ENCODE measurements around the gene ZNF124. TPM values are rescaled to one million over a fixed set of nuclear protein-coding genes. Genes with fewer than 3 reads are reported as not detected.
"Not testable (repeated sequence)": the region's sequence is repeated elsewhere in the genome, so short reads cannot be mapped to it uniquely, and the experiment has no call there.

The ZNF124 gene
- total RNA-seq, 1 experiment from 2014 or later, result 18.8 TPM

DNA sequence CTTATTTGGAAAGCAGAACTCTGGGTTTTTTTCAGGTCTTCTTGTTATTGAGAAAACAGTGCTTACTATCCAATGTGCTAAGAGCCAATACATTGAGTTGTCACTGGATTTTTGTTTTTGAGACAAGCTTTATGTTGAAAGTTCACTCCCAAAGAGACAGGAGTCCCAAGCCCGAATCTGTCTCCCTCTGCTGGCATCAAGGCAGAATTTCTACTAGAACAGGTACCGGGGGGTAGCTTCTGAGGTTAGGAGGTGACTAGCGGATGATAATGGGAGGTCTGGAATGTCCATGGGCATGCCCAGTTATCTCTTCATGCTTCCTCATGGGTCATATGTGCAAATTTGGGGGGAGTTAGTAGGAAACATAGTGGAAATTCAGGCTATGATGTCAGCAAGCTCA, 25.1 kb downstream of the ZNF124 start:
- Mint-ChIP-seq H3K36me3 (ENCODE audit: insufficient read depth, unreplicated experiment) (peaks cover 37% of the 10 kb centered on the region), H3K27ac (ENCODE audit: low read depth, unreplicated experiment) (no peak overlapping the region), H3K4me3 (ENCODE audit: unreplicated experiment) (no peak overlapping the region), H3K27me3 (ENCODE audit: insufficient read depth, unreplicated experiment) (no peaks in the 10 kb centered on the region), H3K4me1 (ENCODE audit: insufficient read depth, unreplicated experiment) (no peaks in the 10 kb centered on the region), H3K9me3 (ENCODE audit: unreplicated experiment) (peaks cover 56% of the 10 kb centered on the region)
- ChIA-PET CTCF (interaction anchor here (0.6 to 1.3 kb wide), 7 partner anchors 11 to 239 kb away, joined by 3 to 6 read pairs (median 5); no protein-coding TSS in a partner anchor), POLR2A (interaction anchor here (0.8 to 1.1 kb wide), 4 partner anchors 9 to 18 kb away, joined by 3 to 4 read pairs (median 3); no protein-coding TSS in a partner anchor)
- peak; percentile 27 for TF ChIP-seq CTCF (IDR thresholded peaks at IDR 0.05; ENCODE audit: unreplicated experiment)
- no peak for DNase-seq (ENCODE audit: unreplicated experiment)
- intact Hi-C loops (cut with micrococcal nuclease), result no loop called here
- BruUV-seq (replicated peaks), result no TSS peak

DNA sequence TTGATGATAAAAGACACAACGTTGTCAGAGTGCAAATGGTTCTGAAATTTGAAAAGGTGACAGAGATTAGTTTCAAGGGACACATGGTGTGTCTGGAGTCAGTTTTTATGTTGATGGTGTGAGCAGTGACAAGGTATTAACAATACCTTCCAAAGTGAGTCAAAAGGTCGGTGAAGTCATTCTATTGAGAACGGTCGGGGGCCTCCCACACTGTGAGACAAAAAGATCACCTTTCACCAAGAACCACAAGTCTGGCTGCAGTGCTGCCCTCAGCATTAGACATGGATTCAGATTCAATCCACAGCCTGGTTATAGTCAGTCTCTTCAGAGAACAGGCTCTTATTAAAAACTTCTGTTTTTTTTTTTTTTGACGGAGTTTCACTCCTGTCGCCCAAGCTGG, 26.5 kb downstream of the ZNF124 start:
- no peak overlapping the region for H3K27ac Mint-ChIP-seq (ENCODE audit: low read depth, unreplicated experiment)
- H3K4me1 Mint-ChIP-seq (ENCODE audit: insufficient read depth, unreplicated experiment), result no peaks in the 10 kb centered on the region
- BruUV-seq (replicated peaks), result no TSS peak

GRCh38 chr1:247139557-247139956, 32.3 kb downstream of the ZNF124 start:
- POLR2A ChIA-PET; CTCF ChIA-PET; H3K4me3 Mint-ChIP-seq (ENCODE audit: unreplicated experiment); H3K4me1 Mint-ChIP-seq (ENCODE audit: insufficient read depth, unreplicated experiment); DNase-seq (ENCODE audit: unreplicated experiment); intact Hi-C loops (cut with micrococcal nuclease); BruUV-seq (replicated peaks); H3K27me3 Mint-ChIP-seq (ENCODE audit: insufficient read depth, unreplicated experiment); H3K36me3 Mint-ChIP-seq (ENCODE audit: insufficient read depth, unreplicated experiment); H3K27ac Mint-ChIP-seq (ENCODE audit: low read depth, unreplicated experiment): not testable (repeated sequence)
- H3K9me3 Mint-ChIP-seq (ENCODE audit: unreplicated experiment), result peaks cover 73% of the 10 kb centered on the region

More for the DNA sequence above, 26.5 kb downstream of the ZNF124 start:
- Mint-ChIP-seq H3K4me3 (ENCODE audit: unreplicated experiment) (no peak overlapping the region), H3K9me3 (ENCODE audit: unreplicated experiment) (peaks cover 53% of the 10 kb centered on the region), H3K36me3 (ENCODE audit: insufficient read depth, unreplicated experiment) (peaks cover 28% of the 10 kb centered on the region), H3K27me3 (ENCODE audit: insufficient read depth, unreplicated experiment) (no peaks in the 10 kb centered on the region)
- ChIA-PET POLR2A (no interaction called here), CTCF (interaction anchor here (0.5 to 1.3 kb wide), 4 partner anchors 16 to 65 kb away, joined by 3 to 5 read pairs (median 4); no protein-coding TSS in a partner anchor)
- no peak for DNase-seq (ENCODE audit: unreplicated experiment)
- no peak for TF ChIP-seq CTCF (IDR thresholded peaks at IDR 0.05; ENCODE audit: unreplicated experiment)
- intact Hi-C loops (cut with micrococcal nuclease), result no loop called here

DNA sequence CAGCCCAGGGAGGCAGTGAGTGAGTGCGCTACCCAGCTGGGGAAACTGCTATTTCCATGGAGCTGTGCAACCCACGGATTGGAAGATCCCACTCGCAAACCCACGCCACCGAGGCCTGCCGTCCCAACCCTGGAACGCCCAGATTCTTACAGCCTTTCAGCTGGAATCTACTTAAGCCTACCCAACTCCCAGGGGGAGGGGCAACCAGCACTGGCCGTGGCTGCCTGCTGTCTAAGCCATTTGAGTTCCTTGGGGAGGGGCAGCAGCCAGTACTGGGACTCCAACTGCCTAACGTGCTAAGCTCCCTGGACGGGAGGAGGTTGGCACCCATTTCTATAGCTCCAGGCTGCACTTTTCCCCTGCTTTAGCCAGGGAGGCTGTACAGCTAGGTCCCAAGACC, 40.6 kb downstream of the ZNF124 start:
- no peak for TF ChIP-seq CTCF (IDR thresholded peaks at IDR 0.05; ENCODE audit: unreplicated experiment)
- ChIA-PET POLR2A (no interaction called here), CTCF (no interaction called here)
- Mint-ChIP-seq H3K4me3 (ENCODE audit: unreplicated experiment) (no peak overlapping the region), H3K27ac (ENCODE audit: low read depth, unreplicated experiment) (no peak overlapping the region), H3K27me3 (ENCODE audit: insufficient read depth, unreplicated experiment) (no peaks in the 10 kb centered on the region), H3K4me1 (ENCODE audit: insufficient read depth, unreplicated experiment) (peaks cover 7% of the 10 kb centered on the region), H3K9me3 (ENCODE audit: unreplicated experiment) (peaks cover 38% of the 10 kb centered on the region), H3K36me3 (ENCODE audit: insufficient read depth, unreplicated experiment) (peaks cover 8% of the 10 kb centered on the region)
- no TSS peak for BruUV-seq (replicated peaks)
- no peak for DNase-seq (ENCODE audit: unreplicated experiment)
- intact Hi-C loops (cut with micrococcal nuclease), result no loop called here

DNA sequence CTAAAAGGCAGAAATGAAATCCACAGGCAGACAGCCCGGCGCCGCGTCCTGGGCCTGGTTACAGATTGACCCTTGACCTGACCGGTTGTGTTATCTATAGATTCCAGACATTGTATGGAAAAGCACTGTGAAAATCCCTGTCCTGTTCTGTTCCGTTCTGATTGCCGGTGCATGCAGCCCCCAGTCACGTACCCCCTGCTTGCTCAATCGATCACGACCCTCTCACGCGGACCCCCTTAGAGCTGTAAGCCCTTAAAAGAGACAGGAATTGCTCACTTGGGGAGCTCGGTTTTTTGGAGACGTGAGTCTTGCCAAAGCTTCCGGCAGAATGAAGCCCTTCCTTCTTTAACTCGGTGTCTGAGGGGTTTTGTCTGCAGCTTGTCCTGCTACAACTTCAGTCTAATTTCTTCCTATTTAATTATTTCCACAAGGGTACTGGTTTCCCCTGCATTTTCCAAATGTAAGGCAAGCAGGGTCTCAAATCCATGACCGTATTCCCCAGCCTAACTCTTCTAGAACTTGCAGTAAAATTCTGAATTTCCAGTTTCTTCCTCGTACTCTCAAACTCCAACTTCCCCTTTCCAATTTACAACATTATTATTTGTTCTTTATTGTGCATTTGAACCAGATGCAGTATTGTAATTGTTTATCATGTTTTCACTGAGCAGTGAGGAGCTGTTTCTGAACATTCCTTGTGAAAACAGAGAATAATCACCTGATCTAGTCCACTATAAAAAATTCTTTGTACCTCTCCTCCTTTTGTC, 44.1 kb downstream of the ZNF124 start:
- peak overlapping the region; percentile 62 for H3K4me3 Mint-ChIP-seq (ENCODE audit: unreplicated experiment)
- H3K27me3 Mint-ChIP-seq (ENCODE audit: insufficient read depth, unreplicated experiment); H3K27ac Mint-ChIP-seq (ENCODE audit: low read depth, unreplicated experiment); H3K36me3 Mint-ChIP-seq (ENCODE audit: insufficient read depth, unreplicated experiment); DNase-seq (ENCODE audit: unreplicated experiment); intact Hi-C loops (cut with micrococcal nuclease); H3K4me1 Mint-ChIP-seq (ENCODE audit: insufficient read depth, unreplicated experiment); CTCF ChIA-PET; BruUV-seq (replicated peaks): not testable (repeated sequence)
- peaks cover 12% of the 10 kb centered on the region for H3K9me3 Mint-ChIP-seq (ENCODE audit: unreplicated experiment)
- POLR2A ChIA-PET, result interaction anchor here (1.3 kb wide), 1 partner anchor 41 kb away, joined by 3 read pairs; no protein-coding TSS in a partner anchor

DNA sequence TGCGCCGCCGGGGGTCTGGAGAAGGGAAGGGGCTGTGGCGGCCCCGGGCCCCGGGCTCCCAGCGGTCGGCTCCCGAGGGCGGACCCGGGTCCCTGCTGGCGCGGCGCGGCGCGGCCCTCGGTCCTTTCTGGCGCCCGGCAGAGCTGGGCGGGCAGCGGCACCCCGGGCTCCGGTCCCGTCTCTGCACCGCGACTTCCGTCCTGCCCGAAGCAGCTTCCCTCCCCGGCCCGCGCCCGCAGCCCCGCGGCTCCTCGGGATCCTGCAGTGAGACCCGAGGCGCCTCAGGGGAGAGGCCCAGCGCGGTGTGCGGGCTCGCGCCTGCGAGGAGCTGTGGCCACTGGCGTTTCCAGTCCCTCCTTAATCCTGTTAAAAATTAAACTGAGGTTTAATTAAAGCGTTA, 45.2 kb downstream of the ZNF124 start:
- DNase-seq (ENCODE audit: unreplicated experiment); intact Hi-C loops (cut with micrococcal nuclease); H3K9me3 Mint-ChIP-seq (ENCODE audit: unreplicated experiment); H3K4me3 Mint-ChIP-seq (ENCODE audit: unreplicated experiment); CTCF ChIA-PET; H3K36me3 Mint-ChIP-seq (ENCODE audit: insufficient read depth, unreplicated experiment); BruUV-seq (replicated peaks); H3K27ac Mint-ChIP-seq (ENCODE audit: low read depth, unreplicated experiment); H3K27me3 Mint-ChIP-seq (ENCODE audit: insufficient read depth, unreplicated experiment); H3K4me1 Mint-ChIP-seq (ENCODE audit: insufficient read depth, unreplicated experiment); POLR2A ChIA-PET: not testable (repeated sequence)

DNA sequence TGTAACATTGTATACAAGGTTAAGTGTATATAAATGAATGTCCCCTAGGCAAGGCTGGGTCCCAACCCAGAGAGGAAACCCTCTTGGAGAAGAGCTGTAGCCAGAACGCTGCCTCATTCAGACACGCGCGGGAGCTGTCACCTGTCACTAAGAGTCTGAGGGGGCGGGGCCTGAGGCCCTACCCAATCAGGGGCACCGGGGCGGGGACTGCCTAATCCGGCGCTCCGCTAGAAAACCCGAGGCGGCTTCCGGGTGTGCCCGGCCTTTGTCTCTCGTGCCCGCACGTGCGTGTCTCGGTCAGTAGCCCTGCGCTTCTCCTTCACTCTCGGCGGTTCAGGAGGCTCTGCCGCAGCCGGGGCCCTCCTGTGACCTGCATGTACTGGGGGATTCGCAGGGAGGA, 45.7 kb downstream of the ZNF124 start:
- H3K27me3 Mint-ChIP-seq (ENCODE audit: insufficient read depth, unreplicated experiment); BruUV-seq (replicated peaks); H3K4me3 Mint-ChIP-seq (ENCODE audit: unreplicated experiment); H3K9me3 Mint-ChIP-seq (ENCODE audit: unreplicated experiment); H3K36me3 Mint-ChIP-seq (ENCODE audit: insufficient read depth, unreplicated experiment); intact Hi-C loops (cut with micrococcal nuclease); DNase-seq (ENCODE audit: unreplicated experiment); CTCF ChIA-PET; H3K27ac Mint-ChIP-seq (ENCODE audit: low read depth, unreplicated experiment); POLR2A ChIA-PET; H3K4me1 Mint-ChIP-seq (ENCODE audit: insufficient read depth, unreplicated experiment): not testable (repeated sequence)
